ENCODE data around the gene FARS2.

Gene FARS2

DNA sequence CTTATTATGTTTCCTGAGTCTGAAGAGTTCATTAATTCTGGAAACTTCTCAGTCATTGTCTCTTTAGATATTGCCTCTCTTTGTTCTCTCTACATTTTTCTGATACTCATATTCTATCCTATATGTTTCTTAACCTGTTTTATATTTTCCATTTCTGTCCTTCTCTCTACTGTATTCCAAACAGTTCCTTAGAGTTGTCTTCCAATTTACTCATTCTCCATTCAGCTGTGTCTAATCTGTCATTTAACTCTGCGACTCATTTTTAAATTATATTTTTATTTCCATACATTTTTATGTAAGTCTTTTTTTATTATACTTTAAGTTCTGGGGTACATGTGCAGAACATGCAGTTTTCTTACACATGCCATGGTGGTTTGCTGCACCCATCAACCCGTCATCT lies 493.6 kb downstream of the FARS2 start (continued):
- TF ChIP-seq ZBTB7A (tag by site-specific recombination; IDR thresholded peaks at IDR 0.05; ENCODE audit: low read depth) (no peak), HOXA7 (CRISPR knock-in tag; IDR thresholded peaks at IDR 0.05; ENCODE audit: borderline replicate concordance) (no peak), ZNF426 (tag by site-specific recombination; IDR thresholded peaks at IDR 0.05) (no peak), ZSCAN18 (tag by site-specific recombination; IDR thresholded peaks at IDR 0.05) (no peak)
- TF ChIP-seq, protein P1, sequence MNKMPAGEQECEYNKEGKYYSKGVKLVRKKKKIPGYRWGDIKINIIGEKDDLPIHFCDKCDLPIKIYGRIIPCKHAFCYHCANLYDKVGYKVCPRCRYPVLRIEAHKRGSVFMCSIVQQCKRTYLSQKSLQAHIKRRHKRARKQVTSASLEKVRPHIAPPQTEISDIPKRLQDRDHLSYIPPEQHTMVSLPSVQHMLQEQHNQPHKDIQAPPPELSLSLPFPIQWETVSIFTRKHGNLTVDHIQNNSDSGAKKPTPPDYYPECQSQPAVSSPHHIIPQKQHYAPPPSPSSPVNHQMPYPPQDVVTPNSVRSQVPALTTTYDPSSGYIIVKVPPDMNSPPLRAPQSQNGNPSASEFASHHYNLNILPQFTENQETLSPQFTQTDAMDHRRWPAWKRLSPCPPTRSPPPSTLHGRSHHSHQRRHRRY (tag by site-specific recombination; IDR thresholded peaks at IDR 0.05) = no peak

- ChIA-PET POLR2A (no interaction called here), CTCF (no interaction called here)
- H3K9me3 ChIP-seq (ENCODE audit: control insufficient read depth, insufficient read depth, low read depth, low read length) = no peaks in the 10 kb centered on the region
- no peak overlapping the region for H3K4me3 ChIP-seq (ENCODE audit: low read depth, low read length)
- H3K27ac ChIP-seq (ENCODE audit: extremely low read depth, low read depth, low read length) = no peak overlapping the region
- H3K4me1 ChIP-seq (ENCODE audit: control insufficient read depth, insufficient read depth, low read length) = no peaks in the 10 kb centered on the region
- no peaks in the 10 kb centered on the region for H3K36me3 ChIP-seq (ENCODE audit: control insufficient read depth in 2 of 2, insufficient read depth in 1 of 2, low read length in 2 of 2)
- no peak for TF ChIP-seq OSR2 (tag by site-specific recombination; IDR thresholded peaks at IDR 0.05)
- TF ChIP-seq ZNF248 (tag by site-specific recombination; IDR thresholded peaks at IDR 0.05) = no peak
- TF ChIP-seq YY2 (tag by site-specific recombination; IDR thresholded peaks at IDR 0.05) = no peak
- no peak for TF ChIP-seq ZNF138 (tag by site-specific recombination; IDR thresholded peaks at IDR 0.05; ENCODE audit: borderline replicate concordance)
- TF ChIP-seq GLIS2 (tag by site-specific recombination; IDR thresholded peaks at IDR 0.05) = no peak
- TF ChIP-seq, protein P2, sequence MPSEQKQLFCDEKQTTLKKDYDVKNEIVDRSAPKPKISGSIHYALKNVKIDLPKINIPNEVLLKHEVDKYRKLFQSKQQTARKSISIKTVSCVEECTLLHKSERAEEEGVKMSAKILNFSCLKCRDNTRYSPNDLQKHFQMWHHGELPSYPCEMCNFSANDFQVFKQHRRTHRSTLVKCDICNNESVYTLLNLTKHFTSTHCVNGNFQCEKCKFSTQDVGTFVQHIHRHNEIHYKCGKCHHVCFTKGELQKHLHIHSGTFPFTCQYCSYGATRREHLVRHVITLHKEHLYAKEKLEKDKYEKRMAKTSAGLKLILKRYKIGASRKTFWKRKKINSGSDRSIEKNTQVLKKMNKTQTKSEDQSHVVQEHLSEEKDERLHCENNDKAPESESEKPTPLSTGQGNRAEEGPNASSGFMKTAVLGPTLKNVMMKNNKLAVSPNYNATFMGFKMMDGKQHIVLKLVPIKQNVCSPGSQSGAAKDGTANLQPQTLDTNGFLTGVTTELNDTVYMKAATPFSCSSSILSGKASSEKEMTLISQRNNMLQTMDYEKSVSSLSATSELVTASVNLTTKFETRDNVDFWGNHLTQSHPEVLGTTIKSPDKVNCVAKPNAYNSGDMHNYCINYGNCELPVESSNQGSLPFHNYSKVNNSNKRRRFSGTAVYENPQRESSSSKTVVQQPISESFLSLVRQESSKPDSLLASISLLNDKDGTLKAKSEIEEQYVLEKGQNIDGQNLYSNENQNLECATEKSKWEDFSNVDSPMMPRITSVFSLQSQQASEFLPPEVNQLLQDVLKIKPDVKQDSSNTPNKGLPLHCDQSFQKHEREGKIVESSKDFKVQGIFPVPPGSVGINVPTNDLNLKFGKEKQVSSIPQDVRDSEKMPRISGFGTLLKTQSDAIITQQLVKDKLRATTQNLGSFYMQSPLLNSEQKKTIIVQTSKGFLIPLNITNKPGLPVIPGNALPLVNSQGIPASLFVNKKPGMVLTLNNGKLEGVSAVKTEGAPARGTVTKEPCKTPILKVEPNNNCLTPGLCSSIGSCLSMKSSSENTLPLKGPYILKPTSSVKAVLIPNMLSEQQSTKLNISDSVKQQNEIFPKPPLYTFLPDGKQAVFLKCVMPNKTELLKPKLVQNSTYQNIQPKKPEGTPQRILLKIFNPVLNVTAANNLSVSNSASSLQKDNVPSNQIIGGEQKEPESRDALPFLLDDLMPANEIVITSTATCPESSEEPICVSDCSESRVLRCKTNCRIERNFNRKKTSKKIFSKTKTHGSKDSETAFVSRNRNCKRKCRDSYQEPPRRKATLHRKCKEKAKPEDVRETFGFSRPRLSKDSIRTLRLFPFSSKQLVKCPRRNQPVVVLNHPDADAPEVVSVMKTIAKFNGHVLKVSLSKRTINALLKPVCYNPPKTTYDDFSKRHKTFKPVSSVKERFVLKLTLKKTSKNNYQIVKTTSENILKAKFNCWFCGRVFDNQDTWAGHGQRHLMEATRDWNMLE (tag by site-specific recombination; conservative IDR thresholded peaks at IDR 0.05; ENCODE audit: low read depth) = no peak
- TF ChIP-seq, protein P3, sequence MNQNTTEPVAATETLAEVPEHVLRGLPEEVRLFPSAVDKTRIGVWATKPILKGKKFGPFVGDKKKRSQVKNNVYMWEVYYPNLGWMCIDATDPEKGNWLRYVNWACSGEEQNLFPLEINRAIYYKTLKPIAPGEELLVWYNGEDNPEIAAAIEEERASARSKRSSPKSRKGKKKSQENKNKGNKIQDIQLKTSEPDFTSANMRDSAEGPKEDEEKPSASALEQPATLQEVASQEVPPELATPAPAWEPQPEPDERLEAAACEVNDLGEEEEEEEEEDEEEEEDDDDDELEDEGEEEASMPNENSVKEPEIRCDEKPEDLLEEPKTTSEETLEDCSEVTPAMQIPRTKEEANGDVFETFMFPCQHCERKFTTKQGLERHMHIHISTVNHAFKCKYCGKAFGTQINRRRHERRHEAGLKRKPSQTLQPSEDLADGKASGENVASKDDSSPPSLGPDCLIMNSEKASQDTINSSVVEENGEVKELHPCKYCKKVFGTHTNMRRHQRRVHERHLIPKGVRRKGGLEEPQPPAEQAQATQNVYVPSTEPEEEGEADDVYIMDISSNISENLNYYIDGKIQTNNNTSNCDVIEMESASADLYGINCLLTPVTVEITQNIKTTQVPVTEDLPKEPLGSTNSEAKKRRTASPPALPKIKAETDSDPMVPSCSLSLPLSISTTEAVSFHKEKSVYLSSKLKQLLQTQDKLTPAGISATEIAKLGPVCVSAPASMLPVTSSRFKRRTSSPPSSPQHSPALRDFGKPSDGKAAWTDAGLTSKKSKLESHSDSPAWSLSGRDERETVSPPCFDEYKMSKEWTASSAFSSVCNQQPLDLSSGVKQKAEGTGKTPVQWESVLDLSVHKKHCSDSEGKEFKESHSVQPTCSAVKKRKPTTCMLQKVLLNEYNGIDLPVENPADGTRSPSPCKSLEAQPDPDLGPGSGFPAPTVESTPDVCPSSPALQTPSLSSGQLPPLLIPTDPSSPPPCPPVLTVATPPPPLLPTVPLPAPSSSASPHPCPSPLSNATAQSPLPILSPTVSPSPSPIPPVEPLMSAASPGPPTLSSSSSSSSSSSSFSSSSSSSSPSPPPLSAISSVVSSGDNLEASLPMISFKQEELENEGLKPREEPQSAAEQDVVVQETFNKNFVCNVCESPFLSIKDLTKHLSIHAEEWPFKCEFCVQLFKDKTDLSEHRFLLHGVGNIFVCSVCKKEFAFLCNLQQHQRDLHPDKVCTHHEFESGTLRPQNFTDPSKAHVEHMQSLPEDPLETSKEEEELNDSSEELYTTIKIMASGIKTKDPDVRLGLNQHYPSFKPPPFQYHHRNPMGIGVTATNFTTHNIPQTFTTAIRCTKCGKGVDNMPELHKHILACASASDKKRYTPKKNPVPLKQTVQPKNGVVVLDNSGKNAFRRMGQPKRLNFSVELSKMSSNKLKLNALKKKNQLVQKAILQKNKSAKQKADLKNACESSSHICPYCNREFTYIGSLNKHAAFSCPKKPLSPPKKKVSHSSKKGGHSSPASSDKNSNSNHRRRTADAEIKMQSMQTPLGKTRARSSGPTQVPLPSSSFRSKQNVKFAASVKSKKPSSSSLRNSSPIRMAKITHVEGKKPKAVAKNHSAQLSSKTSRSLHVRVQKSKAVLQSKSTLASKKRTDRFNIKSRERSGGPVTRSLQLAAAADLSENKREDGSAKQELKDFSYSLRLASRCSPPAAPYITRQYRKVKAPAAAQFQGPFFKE (tag by site-specific recombination; IDR thresholded peaks at IDR 0.05; ENCODE audit: borderline replicate concordance) = no peak
- TF ChIP-seq ZNF133 (tag by site-specific recombination; IDR thresholded peaks at IDR 0.05) = no peak
- TF ChIP-seq ZNF791 (tag by site-specific recombination; IDR thresholded peaks at IDR 0.05) = no peak
- TF ChIP-seq ZBTB48 (tag by site-specific recombination; IDR thresholded peaks at IDR 0.05) = no peak
- no peak for TF ChIP-seq RBAK (tag by site-specific recombination; IDR thresholded peaks at IDR 0.05)
- TF ChIP-seq ZNF157 (tag by site-specific recombination; IDR thresholded peaks at IDR 0.05) = no peak
- TF ChIP-seq ZNF610 (tag by site-specific recombination; IDR thresholded peaks at IDR 0.05; ENCODE audit: borderline replicate concordance) = no peak
- no peak for TF ChIP-seq ZNF214 (tag by site-specific recombination; IDR thresholded peaks at IDR 0.05; ENCODE audit: borderline replicate concordance)
- no peak for TF ChIP-seq ZNF571 (tag by site-specific recombination; IDR thresholded peaks at IDR 0.05)
- TF ChIP-seq ZNF280D (tag by site-specific recombination; IDR thresholded peaks at IDR 0.05) = no peak
These were observed 498.3 kb downstream of the FARS2 start for GRCh38 chr6:5759571-5759970.
